ENCODE results near the gene GLUL. TPM values are rescaled to one million over a fixed set of nuclear protein-coding genes. Genes with fewer than 3 reads are reported as not detected.

The GLUL gene
- total RNA-seq, 1 donor from 2014 or later: 264 TPM

DNA sequence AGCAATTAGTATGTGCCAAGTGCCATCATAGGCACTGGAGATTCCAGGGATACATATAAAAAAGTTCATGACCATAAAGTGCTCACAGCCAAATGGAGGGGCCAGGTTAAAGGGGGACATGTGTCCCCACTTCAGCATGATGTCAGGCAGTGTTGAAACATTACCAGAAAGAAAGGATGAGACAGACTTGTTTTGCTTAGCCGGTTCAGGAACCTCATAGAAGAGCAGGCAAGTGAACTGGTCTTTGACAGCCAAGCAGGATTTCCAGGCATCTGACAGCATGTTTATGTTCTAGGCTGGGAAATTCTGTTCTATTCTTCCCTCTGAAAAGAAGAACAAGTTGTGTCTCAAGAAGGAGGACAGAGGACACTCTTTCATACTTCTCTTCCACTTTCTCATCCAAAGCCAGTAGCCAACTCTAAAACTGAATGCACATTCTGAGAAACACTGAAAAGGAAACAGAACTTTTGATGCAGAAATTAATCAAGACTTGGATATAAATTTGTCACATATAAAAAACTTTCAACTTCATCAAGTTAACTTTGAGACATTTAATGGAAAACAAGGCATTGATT is 39.7 kb downstream of the GLUL start:
- TF ChIP-seq, protein P1, sequence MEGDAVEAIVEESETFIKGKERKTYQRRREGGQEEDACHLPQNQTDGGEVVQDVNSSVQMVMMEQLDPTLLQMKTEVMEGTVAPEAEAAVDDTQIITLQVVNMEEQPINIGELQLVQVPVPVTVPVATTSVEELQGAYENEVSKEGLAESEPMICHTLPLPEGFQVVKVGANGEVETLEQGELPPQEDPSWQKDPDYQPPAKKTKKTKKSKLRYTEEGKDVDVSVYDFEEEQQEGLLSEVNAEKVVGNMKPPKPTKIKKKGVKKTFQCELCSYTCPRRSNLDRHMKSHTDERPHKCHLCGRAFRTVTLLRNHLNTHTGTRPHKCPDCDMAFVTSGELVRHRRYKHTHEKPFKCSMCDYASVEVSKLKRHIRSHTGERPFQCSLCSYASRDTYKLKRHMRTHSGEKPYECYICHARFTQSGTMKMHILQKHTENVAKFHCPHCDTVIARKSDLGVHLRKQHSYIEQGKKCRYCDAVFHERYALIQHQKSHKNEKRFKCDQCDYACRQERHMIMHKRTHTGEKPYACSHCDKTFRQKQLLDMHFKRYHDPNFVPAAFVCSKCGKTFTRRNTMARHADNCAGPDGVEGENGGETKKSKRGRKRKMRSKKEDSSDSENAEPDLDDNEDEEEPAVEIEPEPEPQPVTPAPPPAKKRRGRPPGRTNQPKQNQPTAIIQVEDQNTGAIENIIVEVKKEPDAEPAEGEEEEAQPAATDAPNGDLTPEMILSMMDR (IDR thresholded peaks at IDR 0.05; ENCODE audit: unreplicated experiment): no peak
- Mint-ChIP-seq H3K4me3 (no peak overlapping the region), H3K27me3 (ENCODE audit: low read depth) (no peaks in the 10 kb centered on the region), H3K36me3 (no peaks in the 10 kb centered on the region), H3K27ac (no peak overlapping the region), H3K9me3 (no peaks in the 10 kb centered on the region), H3K4me1 (no peaks in the 10 kb centered on the region)
- DNase-seq (ENCODE audit: low spot score in 2 of 2, unreplicated experiment in 2 of 2): no peak

- H3K27ac Mint-ChIP-seq: no peak overlapping the region
- H3K27me3 Mint-ChIP-seq (ENCODE audit: low read depth): no peaks in the 10 kb centered on the region
- no peaks in the 10 kb centered on the region for H3K9me3 Mint-ChIP-seq
- H3K4me3 Mint-ChIP-seq: no peak overlapping the region
- TF ChIP-seq, protein P1 (IDR thresholded peaks at IDR 0.05; ENCODE audit: unreplicated experiment): no peak
- H3K4me1 Mint-ChIP-seq: no peaks in the 10 kb centered on the region
- no peaks in the 10 kb centered on the region for H3K36me3 Mint-ChIP-seq
- DNase-seq (ENCODE audit: low spot score in 2 of 2, unreplicated experiment in 2 of 2): no peak
Observed at GRCh38 chr1:182350839-182351238, 40.8 kb downstream of the GLUL start.

DNA sequence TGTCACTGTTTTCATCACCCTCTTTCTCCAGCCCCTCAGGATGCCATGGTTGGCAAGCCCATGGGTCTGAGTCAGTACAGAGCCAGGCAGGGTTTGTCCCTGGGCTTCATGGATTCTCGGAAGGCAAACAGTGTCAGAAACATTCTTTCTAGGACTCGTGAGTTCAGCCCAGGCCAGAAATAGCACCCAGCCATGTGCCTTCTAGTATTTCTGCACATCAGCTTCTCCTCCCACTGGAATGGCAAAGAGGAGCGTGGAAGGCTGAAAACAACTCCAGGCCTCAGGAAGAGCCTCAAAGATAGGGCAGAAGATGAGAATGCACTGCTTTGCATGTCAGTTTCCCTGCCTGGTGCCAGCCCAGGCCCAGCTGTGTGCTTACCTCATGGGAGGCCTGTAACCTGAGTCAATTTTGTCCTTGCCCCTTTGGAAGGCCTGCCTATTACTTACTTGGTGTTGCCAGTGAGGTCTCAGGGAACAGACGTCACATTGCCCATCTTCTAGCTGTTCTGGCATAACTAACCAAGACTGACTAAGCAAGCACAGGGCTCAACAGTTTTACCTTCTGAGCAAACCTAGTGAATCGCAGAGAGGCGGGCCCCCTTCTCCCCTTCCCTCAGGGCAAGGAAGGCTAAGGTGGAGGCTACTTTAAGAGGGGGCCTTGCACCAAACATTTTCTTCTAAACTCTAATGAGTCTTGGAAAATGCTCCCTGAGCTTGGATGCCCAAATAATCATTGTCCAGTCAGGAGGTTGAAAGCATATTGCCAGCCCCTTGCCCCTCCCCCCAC is 42.4 kb downstream of the GLUL start:
- Mint-ChIP-seq H3K27me3 (ENCODE audit: low read depth) (no peaks in the 10 kb centered on the region), H3K4me3 (no peak overlapping the region), H3K36me3 (no peaks in the 10 kb centered on the region), H3K27ac (no peak overlapping the region), H3K4me1 (no peaks in the 10 kb centered on the region), H3K9me3 (no peaks in the 10 kb centered on the region)
- TF ChIP-seq, protein P1 (IDR thresholded peaks at IDR 0.05; ENCODE audit: unreplicated experiment): no peak
- no peak for DNase-seq (ENCODE audit: low spot score in 2 of 2, unreplicated experiment in 2 of 2)

DNA sequence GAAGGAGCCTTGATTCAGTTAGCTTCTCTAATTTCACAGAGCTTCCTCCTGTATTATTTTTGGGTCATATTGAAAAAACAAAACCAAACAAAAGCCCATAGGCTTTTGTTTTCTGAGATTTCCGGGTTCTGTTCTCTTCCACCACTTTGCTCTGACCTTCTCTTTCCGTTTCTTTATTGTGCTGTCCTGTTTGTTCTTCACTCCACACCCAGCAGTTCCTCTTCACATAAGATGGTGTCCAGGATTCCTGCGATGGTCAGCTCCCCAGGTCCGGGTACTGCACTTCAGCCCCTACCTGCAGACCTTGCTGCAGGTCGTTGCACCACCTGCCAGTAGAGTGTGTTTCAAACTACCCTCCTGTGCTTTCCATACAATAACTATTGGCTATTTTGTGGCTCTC is 44.6 kb downstream of the GLUL start:
- TF ChIP-seq, protein P1 (IDR thresholded peaks at IDR 0.05; ENCODE audit: unreplicated experiment): no peak
- no peaks in the 10 kb centered on the region for H3K36me3 Mint-ChIP-seq
- no peak for DNase-seq (ENCODE audit: low spot score in 2 of 2, unreplicated experiment in 2 of 2)
- H3K27ac Mint-ChIP-seq: no peak overlapping the region
- no peaks in the 10 kb centered on the region for H3K27me3 Mint-ChIP-seq (ENCODE audit: low read depth)
- H3K4me1 Mint-ChIP-seq: no peaks in the 10 kb centered on the region
- H3K9me3 Mint-ChIP-seq: no peaks in the 10 kb centered on the region
- H3K4me3 Mint-ChIP-seq: no peak overlapping the region

DNA sequence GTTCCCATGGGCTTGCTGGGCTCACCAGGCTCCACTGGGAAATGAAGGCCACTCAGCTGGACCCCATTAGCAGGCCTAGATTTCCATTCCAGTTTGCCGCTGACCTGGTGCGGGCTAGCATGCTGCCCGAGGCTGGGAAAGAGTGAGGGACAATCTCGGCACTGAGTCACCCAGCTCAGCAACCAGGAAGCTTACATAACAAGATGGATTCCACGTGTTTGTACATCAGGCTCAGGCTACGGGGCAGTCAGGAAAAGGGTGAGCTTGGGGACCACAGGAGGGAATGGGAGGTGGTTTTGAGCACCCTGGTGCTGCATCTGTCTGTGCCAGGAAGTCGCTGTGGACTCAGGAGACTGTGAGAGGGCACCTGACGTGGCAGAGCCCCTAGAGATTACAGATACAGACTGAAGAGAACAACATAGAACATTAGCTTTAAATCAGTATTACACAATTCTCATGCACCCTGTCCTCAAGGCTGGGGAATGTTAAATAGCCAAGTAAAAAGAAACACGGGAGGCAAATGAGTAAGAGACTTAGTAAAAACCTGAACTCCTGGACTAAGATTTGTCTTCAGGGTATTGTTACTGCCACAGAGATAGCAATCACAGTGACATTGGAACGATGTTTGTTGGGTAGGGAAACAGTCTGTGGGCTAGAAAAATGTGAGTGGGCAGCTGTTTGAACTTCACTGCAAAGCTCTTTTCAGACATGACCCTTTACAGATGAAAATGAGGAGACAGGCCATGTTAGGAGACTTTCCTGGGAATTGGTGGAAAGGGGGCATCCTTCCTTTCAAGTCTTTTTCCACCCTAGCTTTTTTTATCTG is 51.1 kb downstream of the GLUL start:
- H3K4me3 Mint-ChIP-seq: no peak overlapping the region
- H3K4me1 Mint-ChIP-seq: peaks cover 20% of the 10 kb centered on the region
- TF ChIP-seq, protein P1 (IDR thresholded peaks at IDR 0.05; ENCODE audit: unreplicated experiment): no peak
- no peak for DNase-seq (ENCODE audit: low spot score in 2 of 2, unreplicated experiment in 2 of 2)
- H3K9me3 Mint-ChIP-seq: no peaks in the 10 kb centered on the region
- no peaks in the 10 kb centered on the region for H3K27me3 Mint-ChIP-seq (ENCODE audit: low read depth)
- H3K27ac Mint-ChIP-seq: no peak overlapping the region
- no peaks in the 10 kb centered on the region for H3K36me3 Mint-ChIP-seq

Measured in mesothelial cell of epicardium (in vitro differentiated cells).